Neuronal stem cell (in vitro differentiated cells): ENCODE results near the gene PDE9A.
"Not testable (repeated sequence)": the region's sequence is repeated elsewhere in the genome, so short reads cannot be mapped to it uniquely, and the experiment has no call there.

ENCODE experiments used
- DNase-seq: peaks from one replicate; pipeline ENCODE4 v3.0.0-alpha.2; 2013; ENCODE audit warnings: low spot score
- H2AFZ ChIP-seq: one replicate; pipeline ENCODE4 v1.6.1; 2013; ENCODE audit warnings: mild to moderate bottlenecking, low read length, inconsistent platforms
- H2AK5ac ChIP-seq: 2 replicates; pipeline ENCODE4 v1.6.1; 2013; ENCODE audit warnings: low read depth, mild to moderate bottlenecking, inconsistent platforms, low read length, moderate library complexity, mixed read lengths
- H2BK120ac ChIP-seq: 2 replicates; pipeline ENCODE4 v1.6.1; 2013; ENCODE audit warnings: low read depth, mild to moderate bottlenecking, inconsistent platforms, low read length, moderate library complexity, mixed read lengths
- H2BK12ac ChIP-seq: one replicate; pipeline ENCODE4 v1.6.1; 2013; ENCODE audit warnings: low read length, inconsistent platforms
- H2BK15ac ChIP-seq: 2 replicates; pipeline ENCODE4 v1.6.1; 2013; ENCODE audit warnings: mild to moderate bottlenecking, low read length, inconsistent platforms, mixed read lengths
- H2BK5ac ChIP-seq: one replicate; pipeline ENCODE4 v1.6.1; 2013; ENCODE audit warnings: inconsistent platforms, mild to moderate bottlenecking, low read length, moderate library complexity
- H3K14ac ChIP-seq: one replicate; pipeline ENCODE4 v1.6.1; 2013; ENCODE audit warnings: low read length, inconsistent platforms
- H3K18ac ChIP-seq: 2 replicates; pipeline ENCODE4 v1.6.1; 2013; ENCODE audit warnings: low read length, inconsistent platforms
- H3K23ac ChIP-seq: 2 replicates; pipeline ENCODE4 v1.6.1; 2013; ENCODE audit warnings: low read depth, mild to moderate bottlenecking, mixed read lengths, low read length, inconsistent platforms; ENCODE audit not compliant: poor library complexity
- H3K27ac ChIP-seq: replicated peaks from 3 replicates; pipeline ENCODE4 v1.5.1; 2013; ENCODE audit warnings: low read length, inconsistent platforms
- H3K27me3 ChIP-seq, 3 experiments: 2 replicates each; pipeline ENCODE4 v1.6.1; 2013; ENCODE audit warnings: low read length in 3 of 3, mild to moderate bottlenecking in 2 of 3, inconsistent platforms in 1 of 3, low read depth in 1 of 3, mixed read lengths in 1 of 3, moderate library complexity in 1 of 3; ENCODE audit not compliant: control insufficient read depth in 3 of 3, insufficient read depth in 3 of 3
- H3K36me3 ChIP-seq, 2 donors: replicated peaks in 1 of 2; 2 replicates each; pipeline ENCODE4 v1.6.1; 2013; ENCODE audit warnings: low read length in 2 of 2; ENCODE audit not compliant: control insufficient read depth in 2 of 2, insufficient read depth in 2 of 2
- H3K4ac ChIP-seq: 2 replicates; pipeline ENCODE4 v1.6.1; 2013; ENCODE audit warnings: inconsistent platforms, mild to moderate bottlenecking, low read length, moderate library complexity
- H3K4me1 ChIP-seq, 2 donors: 1 replicate in 1 of 2; 2 replicates in 1 of 2; pipeline ENCODE4 v1.6.1; 2013; ENCODE audit warnings: low read length in 2 of 2, low read depth in 1 of 2; ENCODE audit not compliant: control insufficient read depth in 2 of 2, insufficient read depth in 1 of 2
- H3K4me2 ChIP-seq: one replicate; pipeline ENCODE4 v1.6.1; 2013; ENCODE audit warnings: mild to moderate bottlenecking, low read length, inconsistent platforms; ENCODE audit not compliant: insufficient read depth, poor library complexity, severe bottlenecking
- H3K4me3 ChIP-seq, 2 donors: 2 replicates each; pipeline ENCODE4 v1.5.1; 2013; ENCODE audit warnings: low read length in 2 of 2, mild to moderate bottlenecking in 2 of 2, inconsistent platforms in 1 of 2, moderate library complexity in 1 of 2
- H3K79me1 ChIP-seq: one replicate; pipeline ENCODE4 v1.6.1; 2013; ENCODE audit warnings: low read depth, mild to moderate bottlenecking, inconsistent platforms, low read length, moderate library complexity
- H3K9ac ChIP-seq: one replicate; pipeline ENCODE4 v1.6.1; 2013; ENCODE audit warnings: mild to moderate bottlenecking, low read depth, low read length, inconsistent platforms; ENCODE audit not compliant: poor library complexity
- H3K9me3 ChIP-seq, 2 donors: replicated peaks in 1 of 2; 2 replicates each; pipeline versions ENCODE3 to v1.6.1; 2013; ENCODE audit warnings: low read length in 2 of 2, mild to moderate bottlenecking in 2 of 2, inconsistent platforms in 1 of 2, low read depth in 1 of 2, mixed read lengths in 1 of 2, moderate library complexity in 1 of 2; ENCODE audit not compliant: control insufficient read depth in 2 of 2, insufficient read depth in 1 of 2
- H4K8ac ChIP-seq: one replicate; pipeline ENCODE4 v1.6.1; 2013; ENCODE audit warnings: low read depth, mild to moderate bottlenecking, inconsistent platforms, low read length, moderate library complexity
- H4K91ac ChIP-seq: one replicate; pipeline ENCODE4 v1.6.1; 2013; ENCODE audit warnings: low read length, low read depth, mild to moderate bottlenecking, inconsistent platforms; ENCODE audit not compliant: poor library complexity
- WGBS, 2 donors: extraction: QIAGEN DNeasy Blood & Tissue Kit; methylation state at CpG; one replicate each; pipeline ENCODE4 v1.1.7; 2013; ENCODE audit warnings: missing lambda C conversion rate in 2 of 2, mixed read lengths in 1 of 2; ENCODE audit not compliant: insufficient read length in 2 of 2, insufficient replicate concordance in 1 of 2; ENCODE audit errors: extremely low coverage in 2 of 2; 5-methylcytosine and 5-hydroxymethylcytosine counted together

Gene PDE9A

DNA sequence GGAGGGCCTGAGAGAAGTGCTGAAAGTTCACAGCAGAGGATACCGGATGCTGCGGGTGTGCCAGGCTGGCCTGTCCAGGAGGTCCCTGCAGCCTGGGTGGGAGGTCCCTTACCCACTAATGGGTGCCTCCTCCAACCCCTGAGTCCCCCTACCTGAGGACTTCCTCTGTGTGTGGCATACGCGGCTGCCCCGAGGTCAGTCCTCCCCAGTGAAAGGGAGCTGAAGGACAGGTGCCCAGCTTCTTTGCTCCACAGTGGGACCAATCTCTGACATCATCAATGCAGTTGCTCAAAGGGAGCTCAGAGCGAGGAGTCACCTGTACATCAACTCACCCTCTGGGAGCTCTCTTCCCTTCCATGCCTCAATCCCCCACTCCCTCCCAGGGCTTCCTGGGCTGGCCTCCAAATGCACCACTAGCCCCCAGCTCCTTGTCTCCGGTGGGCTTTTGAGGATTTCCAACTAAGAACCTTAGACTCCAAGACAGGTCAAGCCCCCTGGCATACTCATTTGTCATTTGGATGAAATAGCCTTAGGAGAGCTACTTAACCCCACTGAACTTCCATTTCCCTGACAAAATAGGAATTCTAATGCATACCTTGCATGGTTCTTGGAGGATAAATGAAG lies 53.9 kb downstream of the PDE9A start:
- DNase-seq, result no peak
- Histone ChIP-seq H2AFZ (no peak overlapping the region), H3K9ac (no peak overlapping the region), H3K14ac (no peak overlapping the region), H3K4me2 (no peak overlapping the region), H2AK5ac (no peak overlapping the region), H2BK5ac (no peak overlapping the region), H3K18ac (no peak overlapping the region), H4K8ac (no peak overlapping the region), H3K79me1 (no peaks in the 10 kb centered on the region), H3K27me3 (no peaks in the 10 kb centered on the region), H4K91ac (no peak overlapping the region), H2BK12ac (no peak overlapping the region), H3K9me3 (peaks cover 0 to 5% of the 10 kb centered on the region in 2 donors), H3K4me3 (no peak overlapping the region), H3K27ac (no peak overlapping the region), H3K4ac (no peak overlapping the region), H3K36me3 (peaks cover 0 to 3% of the 10 kb centered on the region in 2 donors), H3K4me1 (peaks cover 7 to 36% of the 10 kb centered on the region in 2 donors), H2BK15ac (no peak overlapping the region), H2BK120ac (no peak overlapping the region), H3K23ac (no peak overlapping the region)
- WGBS, 2 donors, result no CpG with 5 or more reads among the region's 7 CpGs

GRCh38 chr21:42708107-42708506 lies 54.7 kb downstream of the PDE9A start:
- Histone ChIP-seq H2AFZ (no peak overlapping the region), H4K8ac (no peak overlapping the region), H3K4me3 (peak overlapping the region in 1 of 2 donors; percentile 59), H3K79me1 (no peaks in the 10 kb centered on the region), H2BK5ac (no peak overlapping the region), H3K4me2 (no peak overlapping the region), H4K91ac (no peak overlapping the region), H3K27me3 (no peaks in the 10 kb centered on the region), H3K27ac (no peak overlapping the region), H2AK5ac (no peak overlapping the region), H3K14ac (no peak overlapping the region), H3K23ac (no peak overlapping the region), H3K9me3 (no peaks in the 10 kb centered on the region), H3K36me3 (peaks cover 0 to 3% of the 10 kb centered on the region in 2 donors), H3K18ac (no peak overlapping the region), H3K9ac (no peak overlapping the region), H3K4ac (no peak overlapping the region), H2BK12ac (no peak overlapping the region), H2BK15ac (no peak overlapping the region), H3K4me1 (peaks cover 7 to 36% of the 10 kb centered on the region in 2 donors), H2BK120ac (no peak overlapping the region)
- DNase-seq, result no peak
- no CpG with 5 or more reads among the region's 7 CpGs for WGBS, 2 donors

DNA sequence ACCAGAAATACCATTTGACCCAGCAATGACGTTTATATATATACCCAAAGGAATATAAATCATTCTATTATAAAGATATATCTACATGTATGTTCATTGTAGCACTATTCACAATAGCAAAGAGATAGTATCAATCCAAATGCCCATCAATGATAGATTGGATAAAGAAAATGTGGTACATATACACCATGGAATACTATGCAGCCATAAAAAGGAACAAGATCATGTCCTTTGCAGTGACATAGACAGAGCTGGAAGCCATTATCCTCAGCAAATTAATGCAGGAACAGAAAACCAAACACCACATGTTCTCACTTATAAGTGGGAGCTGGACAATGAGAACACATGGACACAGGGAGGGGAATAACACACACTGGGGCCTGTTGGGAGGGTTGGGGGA lies 55.5 kb downstream of the PDE9A start:
- not testable (repeated sequence) for H3K14ac ChIP-seq, H3K36me3 ChIP-seq, H2BK15ac ChIP-seq, H3K4ac ChIP-seq, H2AFZ ChIP-seq, H3K27me3 ChIP-seq, DNase-seq, H3K23ac ChIP-seq, H3K9ac ChIP-seq, H2BK12ac ChIP-seq, H3K9me3 ChIP-seq, H3K4me2 ChIP-seq, H3K27ac ChIP-seq, H2BK5ac ChIP-seq, H4K8ac ChIP-seq, H2BK120ac ChIP-seq, H3K4me3 ChIP-seq, H3K79me1 ChIP-seq, H3K18ac ChIP-seq, H2AK5ac ChIP-seq, H4K91ac ChIP-seq
- peaks cover 7 to 29% of the 10 kb centered on the region in 2 donors for H3K4me1 ChIP-seq
- no CpG with 5 or more reads among the region's 1 CpG for WGBS, 2 donors

DNA sequence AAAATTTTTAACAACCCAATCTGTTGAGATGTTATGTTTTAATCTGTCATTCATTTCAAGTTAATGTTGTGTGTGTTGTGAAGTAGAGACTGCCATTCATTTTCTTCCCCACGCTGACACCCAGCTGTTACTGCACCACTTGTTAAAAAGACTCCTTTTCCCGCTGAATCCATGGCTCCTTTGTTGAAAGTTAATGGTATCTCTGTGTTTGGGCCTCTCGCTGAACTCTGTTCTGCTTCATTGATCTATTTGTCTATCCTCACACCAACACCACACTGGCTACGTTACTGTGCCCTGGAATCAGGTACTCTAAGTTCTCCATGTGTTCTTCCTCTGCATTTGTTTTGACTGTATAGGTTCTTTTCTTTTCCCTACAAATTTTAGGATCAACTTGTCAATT lies 58.2 kb downstream of the PDE9A start:
- Histone ChIP-seq H3K14ac (no peak overlapping the region), H3K27me3 (no peaks in the 10 kb centered on the region), H3K23ac (no peak overlapping the region), H2BK15ac (no peak overlapping the region), H3K27ac (no peak overlapping the region), H3K4ac (no peak overlapping the region), H3K36me3 (peaks cover 0 to 3% of the 10 kb centered on the region in 2 donors), H2AFZ (no peak overlapping the region), H3K79me1 (no peaks in the 10 kb centered on the region), H4K91ac (no peak overlapping the region), H2BK12ac (no peak overlapping the region), H3K4me3 (no peak overlapping the region), H3K18ac (no peak overlapping the region), H2BK120ac (no peak overlapping the region), H3K9me3 (no peaks in the 10 kb centered on the region), H2AK5ac (no peak overlapping the region), H3K9ac (no peak overlapping the region), H2BK5ac (no peak overlapping the region), H3K4me1 (peaks cover 5 to 20% of the 10 kb centered on the region in 2 donors), H3K4me2 (no peak overlapping the region), H4K8ac (no peak overlapping the region)
- peak; percentile 24 for DNase-seq
- no CpG with 5 or more reads among the region's 4 CpGs for WGBS, 2 donors
